Lower lobe of right lung (tissue), 2 donors: ENCODE measurements around the gene MAGI2. TPM values are rescaled to one million over a fixed set of nuclear protein-coding genes. Genes with fewer than 3 reads are reported as not detected.

Experiments used
- ATAC-seq, 2 donors: fragments of 200-7000 bp; cut with Tn5 transposase; one replicate each; pipeline ENCODE4 v1.9.1; 2020 to 2022; ENCODE audit warnings: mild to moderate bottlenecking in 2 of 2, moderate library complexity in 2 of 2
- DNase-seq: peaks from one replicate; pipeline ENCODE4 v3.0.0-alpha.2; 2020
- H3K27ac ChIP-seq: fragments of 200-600 bp; one replicate; pipeline ENCODE4 v1.8.0; 2022
- H3K27me3 ChIP-seq: fragments of 200-600 bp; one replicate; pipeline ENCODE4 v1.8.0; 2022; ENCODE audit warnings: low read depth
- H3K36me3 ChIP-seq: fragments of 200-600 bp; one replicate; pipeline ENCODE4 v1.8.0; 2022; ENCODE audit warnings: mild to moderate bottlenecking
- H3K4me1 ChIP-seq: fragments of 200-600 bp; one replicate; pipeline ENCODE4 v1.8.0; 2022
- H3K4me3 ChIP-seq: fragments of 200-600 bp; one replicate; pipeline ENCODE4 v1.8.0; 2022; ENCODE audit warnings: mild to moderate bottlenecking
- H3K9me3 ChIP-seq: fragments of 200-600 bp; one replicate; pipeline ENCODE4 v1.8.0; 2022
- CTCF ChIP-seq: fragments of 200-600 bp; IDR thresholded peaks from one replicate; pipeline ENCODE4 v1.8.0; 2022; ENCODE audit warnings: antibody characterized with exemption, mild to moderate bottlenecking
- intact Hi-C: fragments of 100-400 bp; cut with DNase I; formaldehyde crosslinking; loops from one replicate; pipeline ENCODE4 v1.11.0; 2022
- total RNA-seq: library from RNA; stranded (reverse); fragmentation: NEBNext Ultra II Directional; extraction: Animal tissue kit (Norgen Biotek cat#: 25700); gene quantifications from one replicate; pipeline ENCODE4 v1.2.1, GENCODE V29; 2021
- donor health status: DM: no; HTN: yes; CAD: no; lungs with severe emphysema.

The MAGI2 gene
- total RNA-seq, 1 donor from 2014 or later = 15.3 TPM

GRCh38 chr7:79245623-79246249 lies 207.7 kb downstream of the MAGI2 start:
- Histone ChIP-seq H3K36me3 (no peaks in the 10 kb centered on the region), H3K9me3 (no peaks in the 10 kb centered on the region), H3K4me1 (no peaks in the 10 kb centered on the region), H3K27ac (no peak overlapping the region), H3K27me3 (no peaks in the 10 kb centered on the region), H3K4me3 (no peak overlapping the region)
- no peak for TF ChIP-seq CTCF
- ATAC-seq (no peak), DNase-seq (no peak)
- intact Hi-C loops = no loop called here

GRCh38 chr7:79244482-79244881 lies 209.0 kb downstream of the MAGI2 start:
- intact Hi-C loops = no loop called here
- TF ChIP-seq CTCF = no peak
- DNase-seq (no peak), ATAC-seq (no peak)
- no peak overlapping the region for H3K4me3 ChIP-seq
- no peaks in the 10 kb centered on the region for H3K27me3 ChIP-seq
- H3K36me3 ChIP-seq = no peaks in the 10 kb centered on the region
- H3K27ac ChIP-seq = no peak overlapping the region
- H3K9me3 ChIP-seq = no peaks in the 10 kb centered on the region
- no peaks in the 10 kb centered on the region for H3K4me1 ChIP-seq

GRCh38 chr7:79241288-79242060 lies 212.0 kb downstream of the MAGI2 start:
- Histone ChIP-seq H3K36me3 (no peaks in the 10 kb centered on the region), H3K27ac (no peak overlapping the region), H3K4me1 (no peaks in the 10 kb centered on the region), H3K9me3 (no peaks in the 10 kb centered on the region), H3K4me3 (no peak overlapping the region), H3K27me3 (no peaks in the 10 kb centered on the region)
- DNase-seq = no peak
- no peak for TF ChIP-seq CTCF
- no peak for ATAC-seq
- intact Hi-C loops = no loop called here

GRCh38 chr7:79240413-79240812 lies 213.1 kb downstream of the MAGI2 start:
- no peaks in the 10 kb centered on the region for H3K4me1 ChIP-seq
- H3K9me3 ChIP-seq = no peaks in the 10 kb centered on the region
- DNase-seq = no peak
- no peak overlapping the region for H3K4me3 ChIP-seq
- no peaks in the 10 kb centered on the region for H3K27me3 ChIP-seq
- ATAC-seq = no peak
- no peak for TF ChIP-seq CTCF
- H3K27ac ChIP-seq = no peak overlapping the region
- intact Hi-C loops = no loop called here
- no peaks in the 10 kb centered on the region for H3K36me3 ChIP-seq

- intact Hi-C loops = no loop called here
- H3K4me1 ChIP-seq = no peaks in the 10 kb centered on the region
- H3K27me3 ChIP-seq = no peaks in the 10 kb centered on the region
- no peak overlapping the region for H3K27ac ChIP-seq
- H3K9me3 ChIP-seq = no peaks in the 10 kb centered on the region
- TF ChIP-seq CTCF = no peak
- no peak for ATAC-seq
- no peaks in the 10 kb centered on the region for H3K36me3 ChIP-seq
- no peak overlapping the region for H3K4me3 ChIP-seq
- no peak for DNase-seq
These were observed 217.0 kb downstream of the MAGI2 start for GRCh38 chr7:79236352-79237028.
